Activated CD4-positive, alpha-beta T cell treated with anti-CD3 and anti-CD28 coated beads for 4 hours (primary cell): ENCODE data around the gene ABCA1.
"Not testable (repeated sequence)": the region's sequence is repeated elsewhere in the genome, so short reads cannot be mapped to it uniquely, and the experiment has no call there.

Experiments
- DNase-seq, 2 donors: peaks; one replicate each; pipeline ENCODE4 v3.0.0-alpha.2; 2020

ABCA1 gene

DNA sequence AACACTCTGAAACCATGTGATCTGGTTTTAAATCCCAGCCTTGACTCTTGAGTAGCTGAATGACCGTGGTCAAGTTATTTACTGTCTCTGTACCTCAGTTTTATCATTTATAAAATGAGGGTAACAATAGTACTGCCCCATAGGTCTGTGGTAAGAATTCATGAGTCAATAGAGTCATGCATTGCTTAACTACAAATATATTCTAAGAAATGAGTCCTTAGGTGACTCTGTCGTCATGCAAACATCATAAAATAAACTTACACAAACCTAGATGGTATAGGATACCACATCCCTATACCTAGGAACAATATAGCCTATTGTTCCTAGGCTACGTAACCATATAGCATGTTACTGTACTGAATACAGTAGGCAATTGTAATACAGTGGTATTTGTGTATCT, 20.3 kb upstream of the ABCA1 start:
- no peak for DNase-seq

- no peak for DNase-seq
Observed at GRCh38 chr9:104944871-104945270, 16.9 kb upstream of the ABCA1 start.

DNA sequence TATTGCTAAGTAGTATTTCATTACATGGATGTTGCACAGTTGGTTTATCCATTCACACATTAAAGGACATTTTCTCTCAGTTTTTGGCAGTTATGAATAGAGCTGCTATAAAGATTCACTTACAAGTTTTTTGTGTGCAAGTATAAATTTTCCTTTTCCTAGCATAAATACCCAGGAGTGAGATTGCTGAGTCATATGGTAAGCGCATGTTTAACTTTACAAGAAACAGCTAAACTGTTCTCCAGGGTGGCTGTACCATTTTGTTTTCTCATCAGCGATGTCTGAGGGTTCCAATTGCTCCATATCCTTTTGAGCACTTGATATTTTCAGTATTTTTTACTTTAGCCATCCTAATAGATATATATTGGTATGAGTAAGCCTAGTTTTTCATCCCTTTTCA, 16.4 kb upstream of the ABCA1 start:
- DNase-seq: no peak

DNA sequence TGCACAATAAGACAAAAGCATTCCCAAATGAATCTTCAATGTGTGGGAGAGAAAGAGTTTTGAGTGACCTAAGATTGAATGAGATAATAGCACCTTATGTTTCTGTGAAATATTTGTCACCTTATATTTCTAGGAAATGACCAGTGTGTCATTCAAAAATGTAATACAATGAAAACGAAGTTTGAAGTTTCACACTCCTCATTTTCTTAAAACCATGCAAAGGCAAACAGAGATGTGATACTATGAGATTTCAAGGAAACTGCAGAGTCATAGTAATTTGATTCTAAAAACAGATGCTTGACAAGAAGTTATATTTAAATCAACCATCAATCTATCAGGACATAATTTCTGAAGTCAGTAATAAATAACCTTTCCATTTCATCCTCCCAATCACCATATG, 13.6 kb upstream of the ABCA1 start:
- no peak for DNase-seq

DNA sequence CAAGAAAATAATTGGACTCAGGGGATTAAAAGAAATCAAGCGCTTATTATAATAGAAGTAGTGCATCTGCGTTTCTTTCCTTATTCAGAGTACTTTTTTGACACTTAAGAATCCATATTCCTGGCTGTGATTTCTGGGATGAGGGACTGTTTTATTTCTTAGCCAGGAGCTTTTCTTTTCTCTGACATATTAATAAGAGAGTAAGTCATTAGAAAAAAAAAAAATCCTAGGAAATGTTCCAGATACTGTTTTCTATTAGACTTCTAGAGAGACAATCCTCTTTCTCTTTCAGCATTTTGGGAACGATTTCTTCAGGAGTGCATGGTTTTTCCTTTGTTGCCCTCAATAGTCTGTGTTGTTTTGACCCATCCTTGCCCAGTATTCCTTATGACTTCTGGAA, 8.3 kb upstream of the ABCA1 start:
- DNase-seq: no peak

DNA sequence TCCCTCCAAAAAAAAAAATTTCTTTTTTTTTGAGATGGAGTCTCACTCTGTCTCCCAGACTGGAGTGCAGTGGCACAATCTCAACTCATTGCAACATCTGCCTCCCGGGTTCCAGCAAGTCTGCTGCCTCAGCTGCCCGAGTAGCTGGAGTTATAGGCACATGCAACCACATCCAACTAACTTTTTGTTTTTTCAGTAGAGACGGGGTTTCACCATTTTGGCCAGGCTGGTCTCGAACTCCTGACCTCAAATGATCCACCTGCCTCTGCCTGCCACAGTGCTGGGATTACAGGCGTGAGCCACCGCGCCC, 7.5 kb upstream of the ABCA1 start:
- not testable (repeated sequence) for DNase-seq

DNA sequence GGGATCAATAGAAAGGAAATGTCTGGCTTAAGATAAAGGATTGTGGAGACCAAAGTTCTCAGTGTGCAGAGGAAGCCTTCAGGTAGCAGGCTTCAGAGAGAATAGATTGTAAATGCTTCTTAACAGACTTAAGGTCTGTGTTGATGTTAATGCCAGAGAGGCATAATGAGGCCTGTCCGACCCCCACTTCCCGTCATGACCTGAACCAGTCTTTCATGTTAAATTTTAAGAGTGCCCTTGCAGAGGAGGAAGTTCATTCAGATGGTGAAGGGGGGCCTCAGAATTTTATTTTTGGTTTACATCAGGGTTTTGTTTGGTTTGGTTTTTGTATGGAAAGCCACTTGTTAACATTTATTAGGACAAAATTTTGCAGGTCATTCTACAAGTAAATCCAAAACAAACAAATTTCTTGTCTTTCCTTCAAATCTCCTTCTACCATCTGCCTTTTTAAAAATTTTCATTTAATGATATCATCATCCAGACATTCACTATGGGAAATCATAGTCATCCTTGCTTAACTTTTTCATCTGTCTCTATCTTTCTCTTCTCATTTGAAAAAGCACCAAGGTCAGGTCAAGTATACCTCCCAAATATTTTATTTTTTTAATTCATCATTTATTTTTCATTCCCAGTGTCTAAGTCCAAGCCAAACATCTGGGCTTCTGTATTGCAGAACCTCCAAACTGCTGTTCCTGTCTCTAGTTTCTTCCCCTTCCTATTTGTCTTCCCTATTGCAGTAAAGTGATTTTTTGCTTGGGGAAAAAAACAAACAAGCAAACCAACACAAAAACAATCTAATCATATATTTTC, 6.9 kb upstream of the ABCA1 start:
- DNase-seq: no peak

DNA sequence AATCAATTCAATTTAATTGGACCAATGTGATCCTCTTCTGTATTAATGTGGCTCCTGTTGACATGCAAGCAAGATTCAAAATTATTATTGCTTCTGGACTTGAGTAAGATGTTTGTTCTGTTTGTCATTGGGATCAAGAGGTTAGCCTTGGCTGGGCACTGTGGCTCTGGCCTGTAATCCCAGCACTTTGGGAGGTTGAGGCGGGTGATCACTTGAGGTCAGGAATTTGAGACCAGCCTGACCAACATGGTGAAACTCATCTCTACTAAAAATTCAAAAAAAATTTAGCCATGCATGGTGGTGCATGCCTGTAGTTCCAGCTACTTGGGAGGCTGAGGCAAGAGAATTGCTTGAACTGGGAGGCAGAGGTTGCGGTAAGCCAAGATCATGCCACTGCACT, 5.1 kb upstream of the ABCA1 start:
- not testable (repeated sequence) for DNase-seq

- no peak for DNase-seq
Observed at GRCh38 chr9:104931256-104931655, 3.3 kb upstream of the ABCA1 start.

GRCh38 chr9:104927216-104927911, 591 bp downstream of the ABCA1 start:
- peak; percentile 8 for DNase-seq

DNA sequence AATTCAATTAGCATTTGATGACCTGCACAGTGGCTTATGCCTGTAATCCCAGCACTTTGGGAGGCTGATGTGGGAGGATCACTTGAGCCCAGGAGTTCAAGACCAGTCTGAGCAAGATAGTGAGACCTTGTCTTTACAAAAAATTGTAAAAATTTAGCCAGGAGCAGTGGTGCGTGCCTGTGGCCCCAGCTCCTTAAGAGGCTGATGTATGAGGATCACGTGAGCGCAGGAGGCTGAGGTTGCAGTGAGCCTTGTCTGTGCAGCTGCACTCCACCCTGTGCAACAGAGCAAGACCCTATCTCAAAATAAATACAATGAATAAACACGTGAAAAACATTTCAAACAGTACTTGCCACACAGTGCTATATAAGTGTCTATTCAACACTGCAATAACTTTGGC, 4.2 kb downstream of the ABCA1 start:
- no peak for DNase-seq

DNA sequence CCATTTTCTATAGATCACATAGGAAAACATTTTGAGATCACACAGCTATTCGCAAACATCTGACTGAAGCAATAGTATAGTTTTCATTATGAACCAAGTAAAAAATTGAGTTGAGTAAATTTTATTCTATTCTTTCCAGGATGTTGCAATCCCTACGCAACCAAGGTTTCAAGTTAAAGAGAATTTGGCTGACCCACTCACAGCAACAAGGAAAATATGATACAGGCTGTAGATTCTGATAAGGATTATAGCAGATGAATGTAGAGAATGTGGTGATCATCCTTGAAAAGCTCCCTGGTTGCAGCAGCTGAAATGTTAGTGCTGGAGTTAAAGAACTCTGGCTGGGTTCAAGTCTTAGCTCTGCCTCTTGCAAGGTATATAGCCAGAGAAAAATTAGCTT, 4.7 kb downstream of the ABCA1 start:
- DNase-seq: no peak

- not testable (repeated sequence) for DNase-seq
Observed at GRCh38 chr9:104922748-104923147, 5.2 kb downstream of the ABCA1 start.

- no peak for DNase-seq
Observed at GRCh38 chr9:104921067-104921741, 6.8 kb downstream of the ABCA1 start.

DNA sequence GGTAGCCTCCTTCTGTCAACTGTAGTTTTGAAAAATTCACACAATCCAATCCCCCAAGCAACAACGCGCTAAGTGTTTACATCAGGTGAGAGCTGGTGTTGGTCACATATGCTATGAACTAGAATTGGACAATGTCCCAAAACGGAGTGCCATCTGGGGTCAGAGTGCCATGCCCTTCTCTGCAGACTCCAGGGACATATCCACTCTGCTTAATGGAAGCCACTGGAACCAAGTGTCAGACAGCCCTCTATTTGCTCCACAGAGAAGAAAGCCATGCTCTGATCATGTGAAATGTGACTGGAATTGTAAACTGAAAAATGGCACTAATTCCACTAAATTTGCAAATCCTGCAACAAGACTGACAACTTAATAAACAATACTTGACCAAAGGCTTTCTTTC, 12.2 kb downstream of the ABCA1 start:
- DNase-seq: no peak

DNA sequence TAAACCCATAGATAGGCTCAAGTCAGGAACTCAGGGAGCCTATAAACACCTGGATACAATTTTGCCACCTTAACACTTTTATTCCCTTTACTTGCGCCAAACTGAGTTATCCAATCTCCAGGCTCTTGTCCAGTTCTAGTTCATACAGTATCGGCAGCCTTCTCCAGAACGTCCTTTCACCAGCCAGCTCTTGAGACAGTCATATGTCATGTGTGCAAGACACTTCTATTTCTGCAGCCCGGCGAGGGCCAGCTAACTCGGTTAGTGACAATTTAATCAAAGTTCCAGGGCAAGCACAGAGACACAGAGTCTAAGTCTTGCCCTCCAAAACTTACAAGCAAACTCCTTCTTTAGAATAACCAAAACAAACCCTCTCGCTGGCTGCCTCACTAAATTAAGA, 12.9 kb downstream of the ABCA1 start:
- DNase-seq: no peak

DNA sequence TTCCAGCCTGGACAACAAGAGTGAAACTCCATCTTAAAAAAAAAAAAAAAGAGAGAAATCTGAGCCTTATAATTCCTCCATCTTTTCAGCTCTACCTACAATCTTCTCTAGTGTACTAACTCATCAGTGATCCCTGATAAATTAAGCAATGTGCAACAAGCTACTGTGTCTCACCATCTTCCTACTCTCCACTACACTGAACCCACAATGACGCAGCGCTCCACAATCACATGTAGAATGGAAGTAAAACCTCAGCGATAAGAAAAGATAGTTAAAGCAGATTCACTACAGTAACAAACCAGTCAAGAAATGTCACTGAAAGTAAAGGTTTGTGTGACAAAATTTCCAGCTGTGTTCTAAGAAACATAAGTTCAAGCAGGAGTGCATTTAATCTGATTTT, 13.5 kb downstream of the ABCA1 start:
- no peak for DNase-seq

DNA sequence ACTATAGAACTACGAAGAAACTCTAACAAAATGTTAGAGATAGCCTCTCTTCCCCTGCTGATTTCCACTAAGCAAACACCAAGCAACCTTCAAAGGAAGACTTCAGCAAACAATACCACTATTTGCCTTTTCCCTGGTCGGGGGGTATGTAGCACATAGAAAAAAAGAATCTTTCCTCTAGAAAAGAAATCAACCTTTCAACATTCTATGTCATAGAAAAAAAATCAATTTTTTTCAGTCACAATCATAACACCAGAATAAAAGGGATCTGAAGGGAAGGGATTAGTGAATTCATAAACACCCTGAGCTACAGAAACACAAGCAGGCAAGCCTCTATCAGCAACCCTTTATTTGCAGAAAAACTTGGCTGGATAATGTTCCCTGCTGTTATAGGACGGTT, 15.3 kb downstream of the ABCA1 start:
- DNase-seq: no peak

DNA sequence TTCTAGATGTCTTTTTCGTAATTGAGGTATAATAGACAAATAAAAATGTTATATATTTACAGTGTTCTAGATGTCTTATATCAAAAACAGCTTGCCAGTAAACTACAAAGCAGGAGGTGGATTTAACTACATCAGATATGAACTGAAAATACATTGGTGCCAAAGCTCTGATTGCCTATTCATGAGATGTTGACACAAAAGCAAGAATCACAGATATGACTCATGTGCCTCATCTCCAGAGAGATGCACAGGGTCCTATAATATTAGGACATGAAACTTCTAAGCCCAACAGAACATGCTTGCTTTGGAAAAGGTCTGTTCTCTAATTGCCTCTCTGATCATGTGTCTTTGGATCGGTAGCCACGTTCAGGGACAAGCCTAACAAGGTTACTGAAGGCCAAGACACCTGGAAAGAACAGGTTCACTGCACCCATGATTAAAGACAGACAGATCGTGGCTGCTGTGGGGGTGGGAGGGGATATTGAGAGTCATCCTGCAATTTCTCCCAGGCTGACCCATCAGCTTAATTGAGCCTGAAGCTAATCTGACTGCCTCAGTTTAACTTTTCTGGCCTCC, 16.8 kb downstream of the ABCA1 start:
- DNase-seq: no peak

DNA sequence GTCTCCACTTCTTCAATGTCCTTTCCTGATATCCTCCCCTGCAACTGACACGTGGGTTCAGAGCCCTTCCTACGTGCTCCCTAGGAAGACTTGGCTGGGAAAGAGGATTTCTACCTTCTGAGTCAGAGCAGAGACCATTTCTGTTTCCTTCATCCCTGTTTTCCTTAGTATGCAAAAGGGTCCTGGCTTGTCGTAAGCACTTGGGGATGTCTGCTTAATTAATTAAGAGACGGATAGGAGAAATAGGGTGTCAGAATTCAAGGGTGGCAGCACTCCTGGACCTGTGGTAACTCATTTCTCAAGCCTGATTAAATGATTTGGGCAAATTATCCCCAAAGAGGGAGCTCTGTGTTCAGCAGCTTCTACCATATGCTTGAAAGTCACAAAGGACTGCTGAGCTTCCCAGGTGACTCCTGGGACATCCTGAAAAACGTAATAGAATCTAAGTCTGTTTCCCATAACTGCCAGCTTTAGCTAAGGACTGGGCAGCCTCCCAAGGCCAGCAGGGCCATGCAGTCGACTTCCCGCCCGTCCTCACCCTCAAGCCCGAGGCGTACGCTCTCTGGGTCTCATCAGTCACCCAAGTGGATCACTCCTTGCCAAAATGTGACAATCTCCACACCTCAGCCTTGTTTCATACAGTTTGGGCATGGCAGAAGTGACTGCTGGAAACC, 20.5 kb downstream of the ABCA1 start:
- no peak for DNase-seq

- DNase-seq: no peak
Observed at GRCh38 chr9:104906441-104907277, 21.3 kb downstream of the ABCA1 start.

- no peak for DNase-seq
Observed at GRCh38 chr9:104905931-104906330, 22.0 kb downstream of the ABCA1 start.
